Ovary (tissue), 3 donors: ENCODE measurements around the gene SUMF1.

ENCODE experiments used
- CTCF ChIP-seq, 3 donors: fragments of 450-650 bp in 2 of 3; fragments of 200-600 bp in 1 of 3; IDR thresholded peaks; one replicate each; pipeline versions ENCODE4 v1.5.1 to v1.8.0; 2016 to 2022; ENCODE audit warnings: antibody characterized with exemption in 3 of 3, mild to moderate bottlenecking in 1 of 3
- EP300 ChIP-seq: sonication (generic); formaldehyde crosslinking; IDR thresholded peaks from one replicate; pipeline ENCODE4 v1.6.1; 2017; ENCODE audit warnings: antibody characterized with exemption
- POLR2A ChIP-seq: fragments of 450-650 bp; IDR thresholded peaks from one replicate; pipeline ENCODE4 v1.6.1; 2017; ENCODE audit warnings: antibody characterized with exemption, mild to moderate bottlenecking, moderate library complexity
- donor health status: DM: no; HTN: no; CAD: no.

- TF ChIP-seq CTCF (IDR thresholded peaks at IDR 0.05): no peak
- no peak for TF ChIP-seq POLR2A
- TF ChIP-seq EP300: no peak
Observed at GRCh38 chr3:4461468-4462090, 5.5 kb downstream of the SUMF1 start.
